ENCODE results near the gene MACROD2.
"Not testable (repeated sequence)": the region's sequence is repeated elsewhere in the genome, so short reads cannot be mapped to it uniquely, and the experiment has no call there.

Gene MACROD2

GRCh38 chr20:13995086-13995665 is at the start of gene MACROD2:
Gene MACROD2 (plus strand): TSS chr20:13995516.
- DNase-seq (ENCODE audit: low read depth, low spot score) = peak; percentile 72

- no peak for DNase-seq (ENCODE audit: low read depth, low spot score)
These were observed 47.6 kb upstream of the MACROD2 start for GRCh38 chr20:13947719-13948118.

- DNase-seq (ENCODE audit: low read depth, low spot score) = no peak
These were observed 42.1 kb upstream of the MACROD2 start for GRCh38 chr20:13953227-13953626.

GRCh38 chr20:13960119-13960518 is 35.2 kb upstream of the MACROD2 start:
- DNase-seq (ENCODE audit: low read depth, low spot score) = no peak

GRCh38 chr20:13960525-13960924 is 34.8 kb upstream of the MACROD2 start:
- no peak for DNase-seq (ENCODE audit: low read depth, low spot score)

GRCh38 chr20:13984211-13984610 is 11.1 kb upstream of the MACROD2 start:
- no peak for DNase-seq (ENCODE audit: low read depth, low spot score)

GRCh38 chr20:13990465-13990864 is 4.9 kb upstream of the MACROD2 start, which contains the start of gene SEL1L2:
Gene SEL1L2 (minus strand): TSS chr20:13990614. CDS start chr20:13990534, 80 bp downstream.
- no peak for DNase-seq (ENCODE audit: low read depth, low spot score)

GRCh38 chr20:13991311-13991710 is 4.0 kb upstream of the MACROD2 start:
- no peak for DNase-seq (ENCODE audit: low read depth, low spot score)

- DNase-seq (ENCODE audit: low read depth, low spot score) = not testable (repeated sequence)
These were observed 3.4 kb upstream of the MACROD2 start for GRCh38 chr20:13991955-13992354.

- no peak for DNase-seq (ENCODE audit: low read depth, low spot score)
These were observed 525 bp downstream of the MACROD2 start for GRCh38 chr20:13995841-13996240.

GRCh38 chr20:13996265-13996664 is 949 bp downstream of the MACROD2 start:
- no peak for DNase-seq (ENCODE audit: low read depth, low spot score)

- no peak for DNase-seq (ENCODE audit: low read depth, low spot score)
These were observed 5.6 kb downstream of the MACROD2 start for GRCh38 chr20:14000917-14001316.

GRCh38 chr20:14005996-14006395 is 10.7 kb downstream of the MACROD2 start:
- DNase-seq (ENCODE audit: low read depth, low spot score) = no peak

- DNase-seq (ENCODE audit: low read depth, low spot score) = no peak
These were observed 13.9 kb downstream of the MACROD2 start for GRCh38 chr20:14009208-14009607.

GRCh38 chr20:14012671-14013070 is 17.4 kb downstream of the MACROD2 start:
- DNase-seq (ENCODE audit: low read depth, low spot score) = no peak

GRCh38 chr20:14030991-14031390 is 35.7 kb downstream of the MACROD2 start:
- no peak for DNase-seq (ENCODE audit: low read depth, low spot score)

- DNase-seq (ENCODE audit: low read depth, low spot score) = no peak
These were observed 38.0 kb downstream of the MACROD2 start for GRCh38 chr20:14033310-14033709.

GRCh38 chr20:14036567-14036966 is 41.3 kb downstream of the MACROD2 start:
- no peak for DNase-seq (ENCODE audit: low read depth, low spot score)

GRCh38 chr20:14044712-14045276 is 49.5 kb downstream of the MACROD2 start:
- not testable (repeated sequence) for DNase-seq (ENCODE audit: low read depth, low spot score)

GRCh38 chr20:14046534-14046933 is 51.2 kb downstream of the MACROD2 start:
- no peak for DNase-seq (ENCODE audit: low read depth, low spot score)

- no peak for DNase-seq (ENCODE audit: low read depth, low spot score)
These were observed 53.8 kb downstream of the MACROD2 start for GRCh38 chr20:14049111-14049510.

GRCh38 chr20:14051454-14051853 is 56.1 kb downstream of the MACROD2 start:
- no peak for DNase-seq (ENCODE audit: low read depth, low spot score)

GRCh38 chr20:14055127-14055742 is 59.9 kb downstream of the MACROD2 start:
- DNase-seq (ENCODE audit: low read depth, low spot score) = peak; percentile 59

Data from smooth muscle cell of the brain vasculature (primary cell).